NCI-H1417 treated with DMSO at 0.1 percent for 48 hours (cell line): ENCODE results near the gene ID3.
"Not testable (repeated sequence)": the region's sequence is repeated elsewhere in the genome, so short reads cannot be mapped to it uniquely, and the experiment has no call there.

Experiments
- DNase-seq: peaks from one replicate; lab custom pipeline; 2025; lab: John Stamatoyannopoulos, UW

Gene ID3

GRCh38 chr1:23589585-23589986, 30.3 kb upstream of the ID3 start:
- DNase-seq, result no peak

- no peak for DNase-seq
These were observed 29.6 kb upstream of the ID3 start for GRCh38 chr1:23588749-23589548.

- no peak for DNase-seq
These were observed 26.2 kb upstream of the ID3 start for GRCh38 chr1:23585321-23586022.

- DNase-seq, result not testable (repeated sequence)
These were observed 24.4 kb upstream of the ID3 start for GRCh38 chr1:23583727-23584126.

GRCh38 chr1:23582820-23583219, 23.5 kb upstream of the ID3 start:
- no peak for DNase-seq

GRCh38 chr1:23581219-23581618, 21.9 kb upstream of the ID3 start:
- no peak for DNase-seq

DNA sequence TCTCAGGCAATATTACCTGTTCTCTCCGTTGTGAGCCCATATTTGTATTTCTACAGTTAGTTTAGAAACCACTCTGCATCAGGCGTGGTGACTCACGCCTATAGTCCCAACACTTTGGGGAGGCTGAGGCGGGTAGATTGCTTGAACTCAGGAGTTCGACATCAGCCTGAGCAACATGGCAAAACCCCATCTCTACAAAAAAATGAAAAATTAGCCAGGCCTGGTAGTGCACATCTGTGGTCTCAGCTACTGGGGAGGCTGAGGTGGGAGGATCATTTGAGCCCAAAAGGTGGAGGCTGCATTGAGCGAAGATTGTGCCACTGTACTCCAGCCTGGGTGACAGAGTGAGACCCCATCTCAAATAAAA, 19.7 kb upstream of the ID3 start:
- no peak for DNase-seq

DNA sequence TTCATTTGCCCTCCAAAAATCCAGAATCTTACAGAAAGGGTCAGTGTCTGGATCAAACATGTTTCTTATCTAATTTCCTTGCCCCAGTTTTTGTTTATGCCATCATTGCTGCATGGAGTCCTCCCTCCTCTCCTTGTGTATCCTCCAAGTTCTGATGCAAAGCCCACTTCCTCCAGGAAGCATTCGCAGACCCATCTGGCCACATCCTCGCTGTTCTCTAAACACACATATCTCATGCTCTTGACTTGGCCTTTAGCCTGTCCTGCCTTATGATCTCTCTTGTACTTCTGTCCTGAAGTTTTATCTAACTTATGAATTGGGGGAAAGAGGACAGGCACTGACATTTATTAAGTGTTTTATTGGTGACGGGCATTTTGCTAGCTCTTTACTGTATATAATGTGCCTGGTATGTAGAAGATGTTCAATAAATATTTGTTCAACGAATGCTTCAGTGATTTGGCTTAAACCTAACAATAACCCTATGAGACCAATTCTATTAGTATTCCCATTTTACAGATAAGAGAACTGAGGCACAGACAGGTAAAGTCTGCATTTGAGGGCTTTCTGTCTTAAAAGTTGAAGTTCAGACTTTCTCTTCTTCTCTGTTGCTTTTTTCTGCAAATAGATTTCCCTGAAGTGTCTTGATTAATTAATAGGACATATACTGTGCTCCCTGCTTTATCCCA, 19.2 kb upstream of the ID3 start:
- DNase-seq, result no peak

- no peak for DNase-seq
These were observed 18.0 kb upstream of the ID3 start for GRCh38 chr1:23577056-23578004.

DNA sequence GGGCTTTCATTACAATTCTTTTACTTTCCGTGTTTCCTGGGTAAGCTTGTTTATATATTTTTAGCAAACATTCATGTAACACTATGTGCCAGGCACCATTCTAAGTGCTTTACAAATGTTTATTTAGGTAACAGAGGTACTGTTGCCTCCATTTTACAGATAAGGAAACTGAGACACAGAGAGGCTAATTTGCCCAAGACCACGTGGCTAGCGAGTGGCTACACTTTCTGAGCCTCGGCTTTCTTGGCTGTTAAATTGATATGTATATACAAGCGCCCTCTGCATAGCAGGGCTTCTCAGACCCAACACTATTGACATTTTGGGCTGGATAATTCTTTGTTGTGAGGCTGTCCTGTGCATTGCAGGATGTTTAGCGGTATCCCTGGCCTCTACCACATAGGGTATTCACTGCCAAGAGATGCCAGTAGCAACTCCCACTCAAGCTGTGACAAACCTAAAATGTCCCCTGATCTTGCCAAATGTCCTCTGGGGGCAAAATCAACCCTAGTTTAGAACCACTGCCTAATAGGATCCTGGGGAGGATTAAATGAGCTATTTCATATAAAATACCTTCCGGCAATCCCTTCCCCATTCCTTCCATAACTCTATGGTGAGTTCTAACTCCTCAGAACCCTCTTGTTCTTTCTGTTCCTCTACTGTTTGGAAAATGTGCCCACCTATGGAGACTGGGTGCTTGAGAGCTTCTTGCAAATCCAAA, 17.2 kb upstream of the ID3 start:
- DNase-seq, result no peak

DNA sequence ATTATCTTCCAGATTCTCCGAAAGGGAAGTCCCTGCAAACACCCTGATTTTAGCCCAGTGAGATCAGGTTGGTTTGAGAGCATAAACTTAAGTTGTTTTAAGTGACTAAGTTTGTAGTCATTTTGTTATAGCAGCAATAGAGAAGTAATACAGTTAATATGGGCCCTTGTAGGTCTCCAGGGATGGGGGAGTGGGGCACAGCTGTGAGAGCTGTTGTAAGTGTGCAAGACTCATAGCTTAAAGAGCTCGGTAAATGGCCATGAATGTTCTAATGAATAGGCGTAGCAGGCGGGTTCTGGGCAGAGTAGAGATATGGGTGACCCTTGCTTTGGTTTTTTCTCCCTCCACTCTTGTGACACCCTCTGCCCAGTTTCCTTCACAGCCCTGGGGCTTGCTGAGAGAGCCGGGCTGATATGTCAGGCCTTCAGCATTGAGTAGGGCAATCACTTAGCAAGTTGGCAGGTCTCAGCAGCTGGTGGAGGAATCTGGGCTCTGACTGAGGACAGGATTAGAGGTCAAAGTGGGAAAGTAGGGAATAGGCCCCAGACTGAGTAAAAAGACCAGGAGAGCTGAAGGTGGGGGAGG, 16.0 kb upstream of the ID3 start:
- no peak for DNase-seq

- no peak for DNase-seq
These were observed 15.0 kb upstream of the ID3 start for GRCh38 chr1:23574265-23574754.

DNA sequence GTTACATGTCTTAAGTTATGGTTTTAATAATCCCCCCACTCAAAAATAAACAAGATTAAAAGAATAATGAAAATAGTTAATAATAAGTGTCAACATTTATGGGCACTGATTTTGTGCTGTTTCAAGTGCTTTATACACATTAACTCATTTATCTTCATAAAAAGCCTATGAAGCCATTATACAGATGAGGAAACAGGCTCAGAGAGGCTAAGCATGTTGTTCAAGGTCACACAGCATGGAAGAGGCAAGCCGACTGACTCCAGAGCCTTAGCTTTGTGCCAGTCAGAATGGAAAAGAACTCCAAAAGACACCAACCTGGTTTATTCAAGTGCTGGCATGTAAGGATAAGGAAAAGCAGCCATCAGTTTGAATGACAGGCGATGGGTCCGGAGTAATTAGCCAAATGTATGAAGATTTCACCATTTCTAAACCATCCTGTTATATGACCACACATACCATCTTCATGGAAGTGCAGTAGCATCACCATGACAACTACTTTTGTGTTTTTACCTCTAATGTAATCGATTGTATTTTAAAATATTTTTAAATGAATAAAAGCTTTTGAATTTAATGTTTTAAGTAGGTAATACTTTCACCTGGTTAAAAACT, 14.4 kb upstream of the ID3 start:
- no peak for DNase-seq

- no peak for DNase-seq
These were observed 12.2 kb upstream of the ID3 start for GRCh38 chr1:23571465-23571864.

DNA sequence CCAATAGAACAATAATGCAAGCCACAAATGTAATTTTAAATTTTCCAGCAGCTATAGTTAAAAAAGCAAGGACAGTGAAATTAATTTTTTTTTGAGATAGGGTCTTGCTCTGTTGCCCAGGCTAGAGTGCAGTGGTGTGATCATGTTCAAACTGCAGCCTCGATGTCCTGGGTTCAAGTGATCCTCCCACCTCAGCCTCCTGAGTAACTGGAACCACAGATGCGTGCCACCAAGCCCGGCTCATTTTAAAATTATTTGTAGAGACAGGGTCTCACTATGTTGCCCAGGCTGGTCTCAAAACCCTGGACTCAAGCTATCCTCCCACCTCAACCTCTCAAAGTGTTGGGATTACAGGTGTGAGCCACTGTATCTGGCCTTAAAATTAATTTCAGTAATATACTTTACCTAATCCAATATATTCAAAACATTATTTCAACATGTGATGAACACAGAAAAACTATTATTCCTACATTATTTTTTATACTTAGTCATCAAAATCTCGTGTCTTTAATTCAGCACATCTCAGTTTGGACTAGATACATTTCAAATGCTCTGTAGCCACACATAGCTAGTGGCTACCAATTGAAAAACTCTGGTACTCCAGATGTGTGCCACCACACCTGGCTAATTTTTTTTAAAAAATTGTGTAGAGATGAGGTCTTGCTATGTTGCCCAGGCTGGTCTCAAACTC, 10.8 kb upstream of the ID3 start:
- DNase-seq, result no peak

- DNase-seq, result no peak
These were observed 9.5 kb upstream of the ID3 start for GRCh38 chr1:23568608-23569383.

DNA sequence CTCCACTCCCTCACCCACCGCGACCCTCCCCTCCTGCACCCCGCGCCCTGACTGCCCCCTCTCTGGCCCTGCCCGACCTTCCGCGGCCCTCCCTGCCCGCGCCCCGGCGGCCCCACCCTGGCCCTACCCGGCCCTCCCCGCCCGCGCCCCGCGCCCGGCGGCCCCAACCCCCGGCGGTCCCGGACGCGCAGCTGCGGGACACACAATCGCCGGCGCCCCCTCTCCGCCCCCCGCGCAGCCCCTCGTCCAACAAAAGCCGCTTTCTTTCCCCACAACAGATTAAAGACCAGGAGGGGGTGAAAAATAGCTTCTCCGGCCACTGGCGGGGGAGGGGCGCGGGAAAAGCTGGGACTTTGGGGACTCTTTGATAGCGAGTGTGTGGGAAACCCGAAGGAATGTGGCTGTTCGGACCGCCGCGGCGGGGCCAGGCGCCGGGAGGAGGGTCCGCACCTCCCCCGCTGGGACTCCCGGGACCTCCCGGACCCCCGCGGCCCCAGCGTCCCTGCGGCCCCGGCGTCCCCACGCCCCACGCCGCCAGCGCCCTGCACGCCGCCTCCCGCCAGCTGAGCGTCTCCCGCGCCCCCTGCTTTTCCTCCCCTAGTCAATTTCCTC, 8.8 kb upstream of the ID3 start:
- no peak for DNase-seq

GRCh38 chr1:23567629-23567995, 8.3 kb upstream of the ID3 start:
- DNase-seq, result no peak

- no peak for DNase-seq
These were observed 7.0 kb upstream of the ID3 start for GRCh38 chr1:23566304-23566703.
